Colonic mucosa (tissue), 4 donors: ENCODE data around the gene HOXC10. TPM values are rescaled to one million over a fixed set of nuclear protein-coding genes. Genes with fewer than 3 reads are reported as not detected.

ENCODE experiments used
- DNase-seq: peaks from one replicate; pipeline ENCODE4 v3.0.0-alpha.2; 2020
- H3K27ac ChIP-seq: fragments of 200-600 bp; one replicate; pipeline ENCODE4 v1.8.0; 2021
- H3K27me3 ChIP-seq: fragments of 200-600 bp; one replicate; pipeline ENCODE4 v1.8.0; 2021
- H3K36me3 ChIP-seq: fragments of 200-600 bp; one replicate; pipeline ENCODE4 v1.8.0; 2021
- H3K4me1 ChIP-seq: fragments of 200-600 bp; one replicate; pipeline ENCODE4 v1.8.0; 2021; ENCODE audit warnings: mild to moderate bottlenecking
- H3K4me3 ChIP-seq: fragments of 200-600 bp; one replicate; pipeline ENCODE4 v1.8.0; 2021
- H3K9ac ChIP-seq, 2 donors: one replicate each; pipeline ENCODE4 v1.7.0; 2013; ENCODE audit warnings: control low read depth in 2 of 2, low read depth in 2 of 2, low read length in 2 of 2
- H3K9me3 ChIP-seq: fragments of 200-600 bp; one replicate; pipeline ENCODE4 v1.8.0; 2021
- intact Hi-C: fragments of 100-400 bp; cut with DNase I; formaldehyde crosslinking; loops from one replicate; pipeline ENCODE4 v1.14.1; 2022
- total RNA-seq, 2 donors: library from RNA; stranded (reverse); fragmentation: NEBNext Ultra II Directional in 1 of 2; extraction: Animal tissue kit (Norgen Biotek cat#: 25700) in 1 of 2; gene quantifications; one replicate each; pipeline ENCODE4 v1.2.1, GENCODE V29; 2021
- TF ChIP-seq, protein P1 (sequence below): fragments of 200-600 bp; IDR thresholded peaks from one replicate; pipeline ENCODE4 v1.8.0; 2022; ENCODE audit warnings: antibody characterized with exemption, mild to moderate bottlenecking
- donor health status: healthy.
- donor health status: DM: no; HTN: no; CAD: no.
- donor health status: DM: no; HTN: no; CAD: no.

HOXC10 gene
- total RNA-seq, 2 donors from 2014 or later, result not detected

DNA sequence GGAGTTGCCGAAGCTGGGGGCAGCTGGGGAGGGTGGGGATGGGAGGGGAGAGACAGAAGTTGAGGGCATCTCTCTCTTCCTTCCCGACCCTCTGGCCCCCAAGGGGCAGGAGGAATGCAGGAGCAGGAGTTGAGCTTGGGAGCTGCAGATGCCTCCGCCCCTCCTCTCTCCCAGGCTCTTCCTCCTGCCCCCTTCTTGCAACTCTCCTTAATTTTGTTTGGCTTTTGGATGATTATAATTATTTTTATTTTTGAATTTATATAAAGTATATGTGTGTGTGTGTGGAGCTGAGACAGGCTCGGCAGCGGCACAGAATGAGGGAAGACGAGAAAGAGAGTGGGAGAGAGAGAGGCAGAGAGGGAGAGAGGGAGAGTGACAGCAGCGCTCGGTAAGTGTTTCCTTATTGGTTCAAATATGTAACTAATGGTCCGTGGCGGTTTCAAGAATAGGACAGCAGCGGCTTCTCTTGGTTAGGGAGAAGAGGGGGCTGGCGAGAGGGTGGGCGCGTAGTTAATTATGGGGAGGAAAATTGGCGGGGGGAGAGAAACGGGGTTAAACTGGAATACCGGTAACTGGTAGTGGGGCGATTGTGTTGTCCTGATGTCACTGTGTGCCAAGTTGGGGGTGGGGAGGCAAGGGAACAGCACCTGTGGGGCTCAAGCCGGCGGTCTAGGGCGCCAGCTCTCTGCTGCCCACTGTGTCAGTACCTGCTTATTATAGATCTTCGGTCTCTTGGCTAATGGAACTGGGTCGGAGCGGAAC lies 32.3 kb downstream of the HOXC10 start:
- DNase-seq, result no peak
- intact Hi-C loops, result no loop called here
- Histone ChIP-seq H3K4me1 (peaks cover 6% of the 10 kb centered on the region), H3K4me3 (peak overlapping the region; percentile 21), H3K9me3 (no peaks in the 10 kb centered on the region), H3K27ac (no peak overlapping the region), H3K27me3 (peaks cover 97% of the 10 kb centered on the region), H3K9ac (peak overlapping the region; percentile 40 to 73), H3K36me3 (no peaks in the 10 kb centered on the region)
- TF ChIP-seq, protein P1, sequence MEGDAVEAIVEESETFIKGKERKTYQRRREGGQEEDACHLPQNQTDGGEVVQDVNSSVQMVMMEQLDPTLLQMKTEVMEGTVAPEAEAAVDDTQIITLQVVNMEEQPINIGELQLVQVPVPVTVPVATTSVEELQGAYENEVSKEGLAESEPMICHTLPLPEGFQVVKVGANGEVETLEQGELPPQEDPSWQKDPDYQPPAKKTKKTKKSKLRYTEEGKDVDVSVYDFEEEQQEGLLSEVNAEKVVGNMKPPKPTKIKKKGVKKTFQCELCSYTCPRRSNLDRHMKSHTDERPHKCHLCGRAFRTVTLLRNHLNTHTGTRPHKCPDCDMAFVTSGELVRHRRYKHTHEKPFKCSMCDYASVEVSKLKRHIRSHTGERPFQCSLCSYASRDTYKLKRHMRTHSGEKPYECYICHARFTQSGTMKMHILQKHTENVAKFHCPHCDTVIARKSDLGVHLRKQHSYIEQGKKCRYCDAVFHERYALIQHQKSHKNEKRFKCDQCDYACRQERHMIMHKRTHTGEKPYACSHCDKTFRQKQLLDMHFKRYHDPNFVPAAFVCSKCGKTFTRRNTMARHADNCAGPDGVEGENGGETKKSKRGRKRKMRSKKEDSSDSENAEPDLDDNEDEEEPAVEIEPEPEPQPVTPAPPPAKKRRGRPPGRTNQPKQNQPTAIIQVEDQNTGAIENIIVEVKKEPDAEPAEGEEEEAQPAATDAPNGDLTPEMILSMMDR, result no peak

DNA sequence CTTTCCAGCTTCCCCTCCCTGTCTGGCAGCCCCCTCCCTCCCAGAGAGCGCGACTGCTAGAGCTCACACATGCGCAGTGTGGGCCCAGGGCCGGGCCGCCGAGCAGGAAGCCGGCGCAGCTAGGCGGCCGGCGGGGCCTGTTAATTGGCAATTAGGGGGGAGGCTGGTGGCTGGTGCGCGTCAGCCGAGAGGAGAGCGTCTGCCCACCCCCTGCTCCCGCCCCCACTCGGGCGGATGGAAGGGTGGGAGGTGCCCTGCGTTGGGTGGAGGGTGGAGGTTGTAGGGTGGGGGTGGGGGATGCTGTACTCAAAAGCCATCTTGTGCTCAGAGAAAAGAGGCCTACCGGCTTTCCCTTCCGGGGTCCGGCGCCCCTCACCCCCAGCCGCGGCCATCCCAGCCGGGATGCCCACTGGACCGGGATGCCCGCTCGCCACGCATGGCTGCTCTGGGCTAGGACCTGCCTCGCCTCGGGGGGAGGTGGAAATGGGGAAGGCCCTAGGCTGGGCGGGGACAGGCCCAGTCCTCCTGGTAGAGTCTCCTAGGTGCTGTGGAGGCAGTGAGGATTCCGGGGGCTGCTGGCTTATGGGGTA lies 33.0 kb downstream of the HOXC10 start:
- H3K9ac ChIP-seq, result peak overlapping the region; percentile 40 to 73
- H3K9me3 ChIP-seq, result no peaks in the 10 kb centered on the region
- TF ChIP-seq, protein P1, result no peak
- peaks cover 6% of the 10 kb centered on the region for H3K4me1 ChIP-seq
- no peak overlapping the region for H3K27ac ChIP-seq
- H3K4me3 ChIP-seq, result peak overlapping the region; percentile 21
- DNase-seq, result peak; percentile 36
- intact Hi-C loops, result no loop called here
- peaks cover 96% of the 10 kb centered on the region for H3K27me3 ChIP-seq
- no peaks in the 10 kb centered on the region for H3K36me3 ChIP-seq

- H3K27me3 ChIP-seq, result peaks cover 96% of the 10 kb centered on the region
- H3K4me1 ChIP-seq, result peaks cover 6% of the 10 kb centered on the region
These were observed 33.6 kb downstream of the HOXC10 start for GRCh38 chr12:54018468-54018984.

GRCh38 chr12:54019091-54019811 lies 34.3 kb downstream of the HOXC10 start:
- no peak overlapping the region for H3K27ac ChIP-seq
- intact Hi-C loops, result no loop called here
- H3K4me1 ChIP-seq, result peaks cover 6% of the 10 kb centered on the region
- no peaks in the 10 kb centered on the region for H3K36me3 ChIP-seq
- H3K27me3 ChIP-seq, result peaks cover 98% of the 10 kb centered on the region
- no peaks in the 10 kb centered on the region for H3K9me3 ChIP-seq
- TF ChIP-seq, protein P1, result no peak
- DNase-seq, result no peak
- H3K9ac ChIP-seq, result peak overlapping the region in 1 of 2 donors; percentile 24
- H3K4me3 ChIP-seq, result no peak overlapping the region

More at GRCh38 chr12:54018468-54018984, 33.6 kb downstream of the HOXC10 start:
- Histone ChIP-seq H3K36me3 (no peaks in the 10 kb centered on the region), H3K4me3 (no peak overlapping the region), H3K27ac (no peak overlapping the region), H3K9ac (peak overlapping the region in 1 of 2 donors; percentile 73), H3K9me3 (no peaks in the 10 kb centered on the region)
- DNase-seq, result no peak
- TF ChIP-seq, protein P1, result no peak
- intact Hi-C loops, result no loop called here

DNA sequence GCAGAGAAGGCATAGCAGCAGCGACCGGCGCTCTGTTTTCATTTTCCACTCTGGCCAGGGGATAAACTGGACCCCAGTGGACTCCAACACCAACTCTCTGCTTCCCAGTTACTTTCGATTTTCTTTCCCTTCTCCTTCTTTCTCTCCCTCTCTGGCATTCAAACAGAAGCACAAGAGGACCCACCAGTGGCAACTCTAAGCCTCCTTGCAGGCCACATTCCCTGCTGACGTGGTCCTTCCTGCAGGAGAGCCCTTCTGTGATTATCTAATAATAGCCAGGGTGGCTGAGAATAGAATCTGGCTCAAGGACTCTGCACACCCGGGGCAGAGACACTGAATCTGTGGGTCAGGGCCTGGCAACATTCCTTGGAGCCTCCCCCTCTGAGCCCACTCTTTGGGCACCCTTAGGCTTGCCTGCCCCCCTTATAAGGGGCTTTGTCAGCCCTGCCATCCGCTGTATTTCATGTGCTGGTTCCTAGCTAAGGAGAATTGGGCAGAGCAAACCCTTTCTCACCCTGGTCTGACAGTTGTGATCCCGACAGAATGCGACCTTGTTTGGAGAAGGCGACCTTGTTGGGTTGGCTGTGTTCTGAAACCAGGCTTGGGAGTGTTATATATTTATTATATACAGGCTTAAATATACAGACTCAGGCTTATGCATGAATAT lies 35.1 kb downstream of the HOXC10 start:
- peaks cover 6% of the 10 kb centered on the region for H3K4me1 ChIP-seq
- H3K9ac ChIP-seq, result no peak overlapping the region
- H3K9me3 ChIP-seq, result no peaks in the 10 kb centered on the region
- H3K27me3 ChIP-seq, result peaks cover 97% of the 10 kb centered on the region
- intact Hi-C loops, result no loop called here
- no peak overlapping the region for H3K4me3 ChIP-seq
- TF ChIP-seq, protein P1, result no peak
- no peak for DNase-seq
- H3K36me3 ChIP-seq, result no peaks in the 10 kb centered on the region
- no peak overlapping the region for H3K27ac ChIP-seq
